Neuronal stem cell (in vitro differentiated cells): ENCODE results near the gene PDXDC1. TPM values are rescaled to one million over a fixed set of nuclear protein-coding genes. Genes with fewer than 3 reads are reported as not detected.

Experiments used
- small RNA-seq: library from polyadenylated mRNA; stranded (forward); fragments of <200 nt; extraction: miRNeasy Mini kit (QIAGEN cat#:217004); gene quantifications from one replicate; pipeline ENCODE3, GENCODE V24; 2013; ENCODE audit not compliant: insufficient read depth

The PDXDC1 gene

Small RNA genes within 50 kb of the gene (small RNA-seq; reads per million reads assigned to genes)
- gene AC138932.4 (not detected), gene MIR1972-1 (not detected), gene MIR3180-4 (not detected), gene MIR6511A1 (not detected), gene MIR6770-1 (not detected), gene RF00019 (not detected)
